Smooth muscle cell (in vitro differentiated cells): ENCODE measurements around the gene B4GALT6. TPM values are rescaled to one million over a fixed set of nuclear protein-coding genes. Genes with fewer than 3 reads are reported as not detected.
A peak's percentile ranks its signal among the peaks of the same experiment; 100 is the strongest.

Source experiments
- DNase-seq: peaks from one replicate; lab custom pipeline; 2025; ENCODE audit not compliant: unreplicated experiment; lab: John Stamatoyannopoulos, UW
- H2AFZ ChIP-seq: fragments of 200-600 bp; sonication (generic); 2 replicates; pipeline ENCODE4 v1.6.0; 2016; ENCODE audit warnings: antibody characterized with exemption, low read depth, mild to moderate bottlenecking
- H3F3A ChIP-seq: fragments of 200-600 bp; sonication (generic); 2 replicates; pipeline ENCODE4 v1.6.0; 2017; ENCODE audit warnings: antibody characterized with exemption, low read depth
- H3K27ac ChIP-seq: fragments of 200-600 bp; sonication (generic); 2 replicates; pipeline ENCODE4 v1.5.1; 2016; ENCODE audit warnings: low read depth, mild to moderate bottlenecking
- H3K27me3 ChIP-seq: fragments of 200-600 bp; sonication (generic); 2 replicates; pipeline ENCODE4 v1.6.1; 2016; ENCODE audit warnings: low read depth, mild to moderate bottlenecking
- H3K36me3 ChIP-seq: fragments of 200-600 bp; sonication (generic); 2 replicates; pipeline ENCODE4 v1.5.1; 2016; ENCODE audit warnings: low read depth
- H3K4me1 ChIP-seq: fragments of 200-600 bp; sonication (generic); 2 replicates; pipeline ENCODE4 v1.5.1; 2016; ENCODE audit warnings: low read depth
- H3K4me2 ChIP-seq: fragments of 200-600 bp; sonication (generic); 2 replicates; pipeline ENCODE4 v1.6.0; 2016; ENCODE audit warnings: mild to moderate bottlenecking
- H3K4me3 ChIP-seq: fragments of 200-600 bp; sonication (generic); 2 replicates; pipeline ENCODE4 v1.5.1; 2016; ENCODE audit warnings: mild to moderate bottlenecking
- H3K79me2 ChIP-seq: fragments of 200-600 bp; sonication (generic); 2 replicates; pipeline ENCODE4 v1.6.0; 2016; ENCODE audit warnings: low read depth, mild to moderate bottlenecking
- H3K9ac ChIP-seq: fragments of 200-600 bp; sonication (generic); 2 replicates; pipeline ENCODE4 v1.6.0; 2016; ENCODE audit warnings: low read depth
- H3K9me3 ChIP-seq: fragments of 200-600 bp; sonication (generic); replicated peaks from 2 replicates; pipeline ENCODE4 v1.5.1; 2016; ENCODE audit warnings: low read depth
- H4K20me1 ChIP-seq: fragments of 200-600 bp; sonication (generic); 2 replicates; pipeline ENCODE4 v1.6.0; 2016; ENCODE audit warnings: low read depth
- WGBS: methylation state at CpG from one replicate; pipeline ENCODE4 v1.1.7; 2016; ENCODE audit warnings: low lambda C conversion rate; 5-methylcytosine and 5-hydroxymethylcytosine counted together
- polyA plus RNA-seq: library from polyadenylated mRNA; unstranded; fragments of >200 nt; fragmentation: Nextera tagmentation; extraction: Ambion mirVana; gene quantifications from 2 replicates; pipeline ENCODE4 v1.2.1, GENCODE V29; 2016
- total RNA-seq: library from RNA; depleted of rRNA; stranded (reverse); fragments of >200 nt; gene quantifications from 2 replicates; pipeline ENCODE4 v1.2.3, GENCODE V29; 2014
- TF ChIP-seq, protein P1 (sequence below): fragments of 200-600 bp; sonication (generic); IDR thresholded peaks from 2 replicates; pipeline ENCODE4 v1.5.1; 2017; ENCODE audit warnings: borderline replicate concordance, mild to moderate bottlenecking, antibody characterized with exemption; ENCODE audit not compliant: insufficient read depth, poor library complexity, severe bottlenecking

B4GALT6 gene
- total and polyA plus RNA-seq, 2 experiments from 2014 or later, result 4.0 to 15.1 TPM

DNA sequence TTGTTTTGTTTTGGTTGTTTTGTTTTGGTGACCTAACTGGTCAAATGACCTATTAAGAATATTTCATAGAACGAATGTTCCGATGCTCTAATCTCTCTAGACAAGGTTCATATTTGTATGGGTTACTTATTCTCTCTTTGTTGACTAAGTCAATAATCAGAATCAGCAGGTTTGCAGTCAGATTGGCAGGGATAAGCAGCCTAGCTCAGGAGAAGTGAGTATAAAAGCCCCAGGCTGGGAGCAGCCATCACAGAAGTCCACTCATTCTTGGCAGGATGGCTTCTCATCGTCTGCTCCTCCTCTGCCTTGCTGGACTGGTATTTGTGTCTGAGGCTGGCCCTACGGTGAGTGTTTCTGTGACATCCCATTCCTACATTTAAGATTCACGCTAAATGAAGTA is 92.8 kb downstream of the B4GALT6 start, which contains the start of gene TTR:
TSS of gene TTR (plus strand) at position 250 of the 400 bp plus-strand sequence. CDS start at position 276, 26 bp downstream.
- Histone ChIP-seq H3K4me1 (peaks cover 5% of the 10 kb centered on the region), H2AFZ (no peak within 1 kb of the TSS), H3K9me3 (no peaks in the 10 kb centered on the region), H3K27me3 (no peaks in the 10 kb centered on the region), H3F3A (peaks cover 5% of the 10 kb centered on the region), H3K79me2 (no peaks in the 10 kb centered on the region), H4K20me1 (no peaks in the 10 kb centered on the region), H3K9ac (no peak within 1 kb of the TSS), H3K4me3 (peak within 1 kb of the TSS; percentile 23), H3K4me2 (no peak within 1 kb of the TSS), H3K36me3 (no peaks in the 10 kb centered on the region), H3K27ac (no peak within 1 kb of the TSS)
- DNase-seq, result no peak
- TF ChIP-seq, protein P1, sequence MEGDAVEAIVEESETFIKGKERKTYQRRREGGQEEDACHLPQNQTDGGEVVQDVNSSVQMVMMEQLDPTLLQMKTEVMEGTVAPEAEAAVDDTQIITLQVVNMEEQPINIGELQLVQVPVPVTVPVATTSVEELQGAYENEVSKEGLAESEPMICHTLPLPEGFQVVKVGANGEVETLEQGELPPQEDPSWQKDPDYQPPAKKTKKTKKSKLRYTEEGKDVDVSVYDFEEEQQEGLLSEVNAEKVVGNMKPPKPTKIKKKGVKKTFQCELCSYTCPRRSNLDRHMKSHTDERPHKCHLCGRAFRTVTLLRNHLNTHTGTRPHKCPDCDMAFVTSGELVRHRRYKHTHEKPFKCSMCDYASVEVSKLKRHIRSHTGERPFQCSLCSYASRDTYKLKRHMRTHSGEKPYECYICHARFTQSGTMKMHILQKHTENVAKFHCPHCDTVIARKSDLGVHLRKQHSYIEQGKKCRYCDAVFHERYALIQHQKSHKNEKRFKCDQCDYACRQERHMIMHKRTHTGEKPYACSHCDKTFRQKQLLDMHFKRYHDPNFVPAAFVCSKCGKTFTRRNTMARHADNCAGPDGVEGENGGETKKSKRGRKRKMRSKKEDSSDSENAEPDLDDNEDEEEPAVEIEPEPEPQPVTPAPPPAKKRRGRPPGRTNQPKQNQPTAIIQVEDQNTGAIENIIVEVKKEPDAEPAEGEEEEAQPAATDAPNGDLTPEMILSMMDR, result no peak
- WGBS, result 89% methylated on average over 5 of the region's 5 CpGs

DNA sequence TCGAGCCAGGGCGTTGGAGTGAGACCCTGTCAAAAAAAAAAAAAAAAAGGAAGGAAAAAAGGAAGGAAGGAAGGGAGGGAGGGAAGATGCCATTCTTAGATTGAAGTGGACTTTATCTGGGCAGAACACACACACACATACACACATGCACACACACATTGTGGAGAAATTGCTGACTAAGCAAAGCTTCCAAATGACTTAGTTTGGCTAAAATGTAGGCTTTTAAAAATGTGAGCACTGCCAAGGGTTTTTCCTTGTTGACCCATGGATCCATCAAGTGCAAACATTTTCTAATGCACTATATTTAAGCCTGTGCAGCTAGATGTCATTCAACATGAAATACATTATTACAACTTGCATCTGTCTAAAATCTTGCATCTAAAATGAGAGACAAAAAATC is 93.3 kb downstream of the B4GALT6 start:
- H3K4me2 ChIP-seq, result no peak overlapping the region
- 90% methylated on average over 2 of the region's 2 CpGs for WGBS
- H3K27ac ChIP-seq, result no peak overlapping the region
- TF ChIP-seq, protein P1, result no peak
- H3F3A ChIP-seq, result peaks cover 5% of the 10 kb centered on the region
- H3K4me1 ChIP-seq, result peaks cover 5% of the 10 kb centered on the region
- H3K27me3 ChIP-seq, result no peaks in the 10 kb centered on the region
- H3K9me3 ChIP-seq, result no peaks in the 10 kb centered on the region
- H4K20me1 ChIP-seq, result no peaks in the 10 kb centered on the region
- no peaks in the 10 kb centered on the region for H3K36me3 ChIP-seq
- H3K79me2 ChIP-seq, result no peaks in the 10 kb centered on the region
- peak overlapping the region; percentile 23 for H3K4me3 ChIP-seq
- no peak overlapping the region for H3K9ac ChIP-seq
- no peak overlapping the region for H2AFZ ChIP-seq
- DNase-seq, result no peak

DNA sequence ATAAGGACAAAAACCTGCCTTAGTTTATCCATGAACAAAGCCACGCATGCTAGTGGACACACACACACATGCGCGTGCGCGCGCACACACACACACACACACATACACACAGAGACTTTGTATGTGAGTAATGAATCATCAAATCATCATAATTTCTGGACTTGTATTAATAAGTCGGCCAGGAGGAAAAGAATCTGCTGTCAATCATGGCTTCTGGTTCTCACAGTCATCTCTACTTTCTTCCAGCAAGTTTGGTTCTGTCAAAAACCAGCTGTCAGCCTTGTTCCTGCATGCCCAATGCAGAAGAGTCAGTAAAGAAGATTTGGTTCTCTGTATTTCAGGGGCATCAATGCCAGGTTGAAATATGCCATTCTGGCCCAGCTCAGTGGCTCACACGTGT is 93.8 kb downstream of the B4GALT6 start:
- peaks cover 2% of the 10 kb centered on the region for H3F3A ChIP-seq
- no peak overlapping the region for H3K27ac ChIP-seq
- WGBS, result 89% methylated on average over 8 of the region's 8 CpGs

DNA sequence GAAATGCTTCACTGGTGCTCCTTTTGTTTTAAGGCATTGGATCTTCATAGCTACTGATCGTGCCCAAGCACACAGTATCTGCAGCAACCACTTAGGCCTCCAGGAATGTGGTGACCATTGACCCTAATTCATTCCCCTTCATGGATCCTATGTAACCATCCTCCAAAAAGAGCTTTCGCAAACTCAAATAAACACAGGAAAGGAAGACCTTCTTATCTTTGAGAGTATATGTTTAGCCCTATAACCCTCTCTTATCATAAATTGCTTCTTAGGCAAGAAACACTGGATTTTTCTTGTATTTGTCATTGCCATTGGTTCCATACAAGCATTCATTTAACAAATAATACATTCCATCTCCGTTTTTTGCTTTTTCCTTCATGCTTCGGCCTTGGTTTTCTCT is 96.9 kb downstream of the B4GALT6 start:
- no peak for DNase-seq
- Histone ChIP-seq H3K4me2 (peak overlapping the region; percentile 48), H3K9me3 (no peaks in the 10 kb centered on the region), H4K20me1 (no peaks in the 10 kb centered on the region), H3K9ac (no peak overlapping the region), H3K4me3 (no peak overlapping the region), H3K27me3 (no peaks in the 10 kb centered on the region), H3K79me2 (no peaks in the 10 kb centered on the region), H2AFZ (no peak overlapping the region), H3K36me3 (no peaks in the 10 kb centered on the region), H3F3A (peaks cover under 1% of the 10 kb centered on the region), H3K4me1 (peaks cover 5% of the 10 kb centered on the region), H3K27ac (peak overlapping the region; percentile 42)
- 23% methylated on average over 4 of the region's 4 CpGs for WGBS
- TF ChIP-seq, protein P1, result no peak

More for the DNA sequence above, 93.8 kb downstream of the B4GALT6 start:
- Histone ChIP-seq H3K4me3 (no peak overlapping the region), H3K4me2 (no peak overlapping the region), H3K9me3 (no peaks in the 10 kb centered on the region), H3K36me3 (no peaks in the 10 kb centered on the region), H3K9ac (no peak overlapping the region), H4K20me1 (no peaks in the 10 kb centered on the region), H3K4me1 (peaks cover 5% of the 10 kb centered on the region), H2AFZ (no peak overlapping the region), H3K79me2 (no peaks in the 10 kb centered on the region), H3K27me3 (no peaks in the 10 kb centered on the region)
- DNase-seq, result no peak
- TF ChIP-seq, protein P1, result no peak
